ENCODE measurements around the gene HYAL2. TPM values are rescaled to one million over a fixed set of nuclear protein-coding genes. Genes with fewer than 3 reads are reported as not detected.

Gene HYAL2
- total RNA-seq, 2 experiments from 2014 or later: 11.7 to 11.9 TPM

- POLR2A ChIA-PET: interaction anchor here (1.1 kb wide), 1 partner anchor 12 kb away, joined by 3 read pairs; no protein-coding TSS in a partner anchor
- CTCF ChIA-PET: interaction anchor here (0.7 to 0.9 kb wide), 3 partner anchors 13 to 35 kb away, joined by 3 to 5 read pairs (median 4); partner anchors contain the start of gene RASSF1
Observed at GRCh38 chr3:50353245-50354004, 30.9 kb upstream of the HYAL2 start.

DNA sequence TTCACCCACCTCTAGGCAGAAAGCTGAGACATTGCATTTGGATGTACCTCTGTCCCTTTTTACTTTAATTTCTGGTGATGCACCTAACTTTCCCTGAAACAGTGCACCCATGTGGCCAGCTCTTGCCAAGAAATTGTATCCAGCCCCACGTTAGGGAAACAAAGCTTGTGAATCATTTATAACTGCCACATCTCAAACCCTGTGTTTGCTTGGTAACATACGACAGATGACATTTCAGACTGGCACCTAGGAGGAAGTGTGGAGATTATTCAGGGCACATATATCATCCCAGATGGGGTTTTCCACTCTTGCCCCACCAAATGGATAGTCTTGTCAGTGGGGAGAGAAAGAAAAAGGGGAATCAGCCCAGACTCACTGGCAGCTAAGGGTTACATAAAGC lies 30.2 kb upstream of the HYAL2 start:
- POLR2A ChIA-PET: interaction anchor here (0.6 to 4.1 kb wide), 3 partner anchors 15 to 306 kb away, joined by 3 to 28 read pairs (median 4); partner anchors contain the start of gene IFRD2
- CTCF ChIA-PET: interaction anchor here (0.7 to 0.9 kb wide), 3 partner anchors 12 to 35 kb away, joined by 3 to 5 read pairs (median 4); partner anchors contain the start of gene RASSF1

- CTCF ChIA-PET: interaction anchor here (1.1 to 5.1 kb wide), 3 partner anchors 8 to 95 kb away, joined by 3 to 35 read pairs (median 4); partner anchors contain the start of gene TMEM115
- POLR2A ChIA-PET: interaction anchor here (0.9 to 4.1 kb wide), 4 partner anchors 10 to 23 kb away, joined by 3 to 28 read pairs (median 13); partner anchors contain the start of genes RASSF1 and TUSC2
Observed at GRCh38 chr3:50351323-50351697, 28.8 kb upstream of the HYAL2 start.

DNA sequence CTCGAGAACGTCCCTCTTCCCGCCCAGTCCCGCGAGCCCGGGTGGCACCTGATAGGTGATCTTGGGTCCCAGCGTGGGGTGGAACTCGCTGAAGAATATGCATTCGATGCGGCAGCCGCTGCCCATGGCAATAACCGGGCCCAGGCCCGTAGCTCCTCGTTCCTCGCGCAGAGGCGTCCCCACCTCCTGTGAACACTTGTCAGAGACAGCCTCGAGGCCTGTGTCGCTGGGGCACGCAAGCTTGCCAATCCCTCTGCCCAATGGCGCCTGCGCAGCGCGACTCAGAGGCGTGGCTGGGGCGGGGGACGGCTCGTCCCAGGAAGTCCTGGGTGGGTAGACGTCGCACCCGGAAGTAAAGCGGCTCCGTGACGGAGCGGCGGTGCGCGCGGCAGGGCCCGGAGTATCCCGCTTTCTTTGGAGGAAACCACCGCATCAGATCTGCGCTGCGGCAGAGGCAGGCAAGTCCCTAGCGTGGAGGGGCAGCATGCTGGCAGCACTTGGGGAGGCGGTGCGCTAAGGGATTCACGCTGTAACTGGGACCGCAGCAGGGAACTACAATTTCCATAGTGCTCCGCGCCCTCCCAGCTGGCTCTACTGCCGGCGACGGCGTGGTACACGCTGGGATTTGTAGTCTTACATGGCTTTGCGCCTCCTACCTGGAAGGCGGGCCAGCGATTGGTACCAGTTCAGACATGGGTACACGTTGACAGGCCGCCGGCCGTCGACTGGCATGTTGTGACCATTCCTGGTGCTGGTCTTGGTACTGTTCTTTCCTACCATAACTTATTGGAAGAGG lies 28.2 kb upstream of the HYAL2 start, which contains the start of the genes CYB561D2 and NPRL2:
CYB561D2 (plus strand) TSS at position 336 of the 796 bp plus-strand sequence. CDS start 572 bp downstream, outside the sequence.
NPRL2 (minus strand) TSS at position 249 of the 796 bp plus-strand sequence; CDS start at position 126, 123 bp downstream.
- POLR2A ChIA-PET: interaction anchor here (0.5 to 4.1 kb wide), 13 partner anchors 8 to 410 kb away, joined by 3 to 28 read pairs (median 5); partner anchors contain the start of genes C3orf18, HYAL3, IFRD2 and NAA80
- CTCF ChIA-PET: interaction anchor here (1.1 to 5.1 kb wide), 5 partner anchors 9 to 192 kb away, joined by 3 to 35 read pairs (median 8); partner anchors contain the start of genes RASSF1 and TMEM115

GRCh38 chr3:50350213-50350526 lies 27.6 kb upstream of the HYAL2 start:
- ChIA-PET POLR2A (interaction anchor here (0.5 to 4.1 kb wide), 12 partner anchors 8 to 410 kb away, joined by 3 to 28 read pairs (median 5); partner anchors contain the start of genes C3orf18, HYAL3, IFRD2 and NAA80), CTCF (interaction anchor here (1.4 to 5.1 kb wide), 4 partner anchors 9 to 192 kb away, joined by 4 to 35 read pairs (median 9); partner anchors contain the start of genes RASSF1 and TMEM115)

GRCh38 chr3:50347187-50347813 lies 24.8 kb upstream of the HYAL2 start:
- ChIA-PET CTCF (interaction anchor here (0.6 to 5.1 kb wide), 17 partner anchors 10 to 1550 kb away, joined by 3 to 35 read pairs (median 4); partner anchors contain the start of gene C3orf18), POLR2A (interaction anchor here (1.3 to 1.5 kb wide), 2 partner anchors 10 to 48 kb away, joined by 3 to 18 read pairs; partner anchors contain the start of genes HYAL3 and NAA80)

GRCh38 chr3:50345586-50346234 lies 23.2 kb upstream of the HYAL2 start, which contains the start of gene ZMYND10:
ZMYND10 (minus strand) TSS chr3:50345732; CDS start chr3:50345579, 153 bp downstream.
- ChIA-PET POLR2A (interaction anchor here (0.7 kb wide), 1 partner anchor 1040 kb away, joined by 3 read pairs; the partner anchor contains the start of gene MANF), CTCF (interaction anchor here (0.9 to 5.1 kb wide), 4 partner anchors 8 to 204 kb away, joined by 3 to 35 read pairs (median 4); no protein-coding TSS in a partner anchor)

GRCh38 chr3:50345008-50345407 lies 22.5 kb upstream of the HYAL2 start:
- POLR2A ChIA-PET: interaction anchor here (0.7 to 1.1 kb wide), 3 partner anchors 11 to 271 kb away, joined by 3 read pairs; no protein-coding TSS in a partner anchor
- CTCF ChIA-PET: interaction anchor here (0.5 to 1.2 kb wide), 4 partner anchors 8 to 1666 kb away, joined by 3 to 4 read pairs (median 3); no protein-coding TSS in a partner anchor

DNA sequence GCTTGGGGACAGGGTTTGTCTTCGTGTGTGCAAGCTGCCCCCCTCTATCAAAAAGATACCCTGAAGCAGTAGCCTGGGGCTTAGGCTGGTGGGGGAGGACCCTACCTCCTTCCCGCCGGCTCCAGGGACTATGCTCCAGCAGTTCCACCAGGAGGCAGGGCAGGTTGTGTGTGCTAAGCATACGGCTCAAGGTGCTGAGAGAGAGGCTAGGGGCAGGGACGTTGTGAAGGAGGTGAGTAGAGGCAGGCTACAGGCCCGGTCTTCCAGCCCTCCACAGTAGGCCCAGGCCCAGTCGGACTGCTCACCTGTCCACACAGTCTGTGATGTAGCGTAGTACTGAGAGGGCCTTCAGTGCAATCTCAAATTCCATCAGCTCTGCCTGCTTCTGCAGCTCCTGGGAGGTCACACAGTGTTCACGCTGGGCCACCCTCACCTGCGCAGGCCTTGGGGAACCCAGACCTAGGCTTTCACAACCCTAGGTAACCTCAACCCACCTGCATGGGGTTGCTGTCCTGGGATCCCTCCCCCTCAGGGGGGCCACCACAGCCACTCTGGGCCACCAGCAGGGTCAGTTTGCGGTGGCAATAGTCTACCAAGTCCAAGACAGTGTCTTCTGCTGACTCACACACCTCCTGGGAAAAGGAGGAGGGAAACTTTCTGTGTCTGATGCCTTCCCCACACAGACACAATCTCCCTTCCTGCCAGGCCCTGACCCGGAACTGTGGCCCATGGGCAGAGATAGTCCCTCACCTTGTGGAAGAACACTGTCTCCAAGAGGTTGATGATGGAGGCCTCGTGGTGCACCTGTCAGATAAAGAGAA lies 20.5 kb upstream of the HYAL2 start:
- ChIA-PET CTCF (interaction anchor here (0.6 to 0.9 kb wide), 2 partner anchors 226 to 259 kb away, joined by 3 to 4 read pairs; partner anchors contain the start of gene HEMK1), POLR2A (no interaction called here)

DNA sequence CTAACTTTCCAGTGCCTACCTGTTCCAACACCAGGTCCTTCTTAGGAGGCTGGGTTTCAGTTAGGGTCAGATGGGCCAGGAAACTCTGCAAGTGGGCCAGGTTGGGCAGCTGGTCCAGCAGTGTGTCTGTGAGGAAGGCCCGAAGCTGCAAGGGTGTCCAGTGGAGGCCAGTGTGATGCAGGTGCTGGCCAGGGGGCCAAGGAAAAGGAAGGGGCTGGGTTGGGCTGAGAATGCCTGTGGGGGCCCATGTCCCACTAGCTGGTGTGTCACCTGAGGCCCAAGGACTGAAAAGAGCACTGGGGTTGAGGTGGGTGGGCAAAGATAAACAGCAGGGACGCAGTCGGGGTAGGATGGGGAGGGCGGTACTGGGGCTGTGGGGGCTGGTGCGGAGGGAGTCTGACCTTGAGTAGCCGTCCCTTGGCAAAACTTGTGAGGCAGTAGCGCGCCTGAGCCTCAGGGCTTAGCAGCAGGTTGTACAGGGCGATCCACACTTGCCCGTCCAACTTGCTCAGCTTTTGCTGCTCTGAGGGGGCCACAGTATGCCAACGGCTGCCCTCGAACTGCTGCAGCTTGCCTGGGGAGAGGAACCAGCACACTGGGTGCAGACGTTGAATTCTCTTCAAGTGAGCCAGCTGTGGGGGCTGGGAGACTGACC lies 19.6 kb upstream of the HYAL2 start:
- POLR2A ChIA-PET: interaction anchor here (1.0 kb wide), 1 partner anchor 8 kb away, joined by 5 read pairs; the partner anchor contains the start of genes CYB561D2 and NPRL2
- CTCF ChIA-PET: interaction anchor here (0.6 to 0.9 kb wide), 2 partner anchors 227 to 260 kb away, joined by 3 to 4 read pairs; partner anchors contain the start of gene HEMK1

DNA sequence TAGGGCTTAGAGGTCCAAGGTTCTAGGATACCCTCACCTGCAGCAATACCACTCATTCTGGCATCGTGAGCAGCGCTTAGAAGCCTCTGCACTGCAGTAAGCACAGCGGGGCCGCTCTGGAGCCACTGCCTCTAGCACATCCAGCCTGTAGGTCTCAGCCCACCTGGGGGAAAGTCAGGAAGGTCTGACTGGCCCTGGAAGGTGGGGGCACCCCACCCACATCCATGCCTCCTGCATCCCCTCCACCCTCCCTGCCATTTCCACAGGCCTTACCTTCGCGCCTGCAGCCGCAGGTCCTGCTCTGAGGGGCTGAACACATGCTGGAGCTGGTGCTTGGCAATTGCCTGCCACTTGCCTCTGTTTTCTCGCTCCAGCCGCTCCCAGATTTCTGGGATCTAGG lies 19.0 kb upstream of the HYAL2 start:
- CTCF ChIA-PET: interaction anchor here (1.0 to 1.2 kb wide), 4 partner anchors 14 to 201 kb away, joined by 3 read pairs; partner anchors contain the start of gene TUSC2

GRCh38 chr3:50340448-50341329 lies 18.1 kb upstream of the HYAL2 start, which contains the start of gene RASSF1:
RASSF1 (minus strand) TSS chr3:50340836; CDS start chr3:50340805, 31 bp downstream.
- ChIA-PET CTCF (interaction anchor here (0.7 to 2.2 kb wide), 7 partner anchors 9 to 230 kb away, joined by 3 to 10 read pairs (median 3); partner anchors contain the start of genes CYB561D2, NPRL2 and TUSC2), POLR2A (interaction anchor here (0.5 to 1.9 kb wide), 8 partner anchors 9 to 1643 kb away, joined by 3 to 20 read pairs (median 8); partner anchors contain the start of genes CYB561D2, HYAL3, NAA80 and NPRL2)

More for the DNA sequence above, 19.0 kb upstream of the HYAL2 start:
- POLR2A ChIA-PET: interaction anchor here (1.0 to 1.9 kb wide), 5 partner anchors 9 to 269 kb away, joined by 5 to 20 read pairs (median 8); partner anchors contain the start of genes CYB561D2, HYAL3, NAA80 and NPRL2

DNA sequence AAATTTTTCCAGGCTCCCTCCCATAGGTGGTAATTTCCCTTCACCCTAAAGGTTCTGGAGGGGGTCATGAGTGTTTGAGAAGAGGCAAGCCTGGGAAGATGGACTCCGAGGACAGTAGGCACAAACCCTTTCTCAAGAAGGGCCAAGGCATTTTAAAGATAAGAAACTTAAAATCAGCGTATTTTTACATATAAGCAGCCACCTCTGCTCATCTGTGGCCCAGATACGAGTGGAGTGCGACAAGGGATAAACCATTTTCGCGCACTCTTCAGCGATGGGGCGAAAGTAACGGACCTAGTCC lies 17.6 kb upstream of the HYAL2 start:
- ChIA-PET POLR2A (interaction anchor here (1.1 to 1.9 kb wide), 5 partner anchors 8 to 270 kb away, joined by 7 to 20 read pairs (median 10); partner anchors contain the start of genes CYB561D2, HYAL3, NAA80 and NPRL2), CTCF (interaction anchor here (2.2 kb wide), 1 partner anchor 10 kb away, joined by 10 read pairs; the partner anchor contains the start of genes CYB561D2 and NPRL2)

GRCh38 chr3:50339485-50340146 lies 17.1 kb upstream of the HYAL2 start:
- POLR2A ChIA-PET: interaction anchor here (1.8 to 3.2 kb wide), 3 partner anchors 11 to 270 kb away, joined by 8 to 28 read pairs (median 10); partner anchors contain the start of genes CYB561D2, HYAL3, NAA80 and NPRL2

More at GRCh38 chr3:50339485-50340146, 17.1 kb upstream of the HYAL2 start:
- CTCF ChIA-PET: interaction anchor here (0.7 to 2.2 kb wide), 3 partner anchors 10 to 270 kb away, joined by 3 to 10 read pairs (median 4); partner anchors contain the start of genes CYB561D2 and NPRL2

Data from activated CD8-positive, alpha-beta memory T cell treated with anti-CD3 and anti-CD28 coated beads for 36 hours (primary cell).